Measurements from ENCODE around the gene SEC61G. TPM values are rescaled to one million over a fixed set of nuclear protein-coding genes. Genes with fewer than 3 reads are reported as not detected.

SEC61G gene
- total and polyA plus RNA-seq, 12 donors: 87.9 to 331 (median 160) TPM

DNA sequence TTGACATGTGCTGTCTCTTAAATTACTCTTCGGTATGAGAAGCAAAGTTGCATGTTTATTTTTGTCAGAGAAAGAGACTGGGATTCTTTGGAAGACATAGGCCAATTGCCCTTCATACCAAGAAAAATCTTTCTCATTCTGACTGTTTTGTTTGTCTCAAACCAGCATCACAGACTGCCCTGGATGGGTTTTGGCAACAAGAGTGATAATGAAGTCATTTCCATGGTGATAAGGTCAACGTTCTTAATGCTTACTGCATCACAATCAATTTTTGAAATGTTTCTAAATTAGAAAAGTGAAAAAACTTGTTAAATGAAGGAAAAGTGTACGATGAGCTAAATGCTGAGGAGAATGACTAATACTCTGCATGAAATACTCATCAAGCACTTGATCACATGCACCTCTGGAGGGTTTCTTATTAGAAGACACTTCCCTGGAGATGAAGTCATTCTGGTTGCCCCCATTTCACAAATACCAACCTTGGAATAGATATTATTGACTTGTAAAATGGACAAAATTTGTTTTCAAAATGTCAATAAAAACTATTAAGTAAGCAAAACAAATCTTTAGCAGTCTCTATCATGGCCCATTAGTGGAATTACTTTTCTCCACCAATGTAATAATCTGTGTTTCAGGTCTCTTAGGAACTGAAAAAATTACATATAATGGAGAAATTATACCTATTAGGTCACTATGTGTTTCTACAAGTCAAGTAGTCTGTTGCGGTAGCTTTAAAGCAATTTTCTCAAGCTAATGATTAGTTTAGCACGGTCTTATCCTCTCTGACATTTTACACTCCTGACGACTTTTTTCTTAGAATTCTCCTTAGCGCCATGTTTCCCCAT, 19.9 kb upstream of the SEC61G start:
- Histone ChIP-seq H3K9me3 (replicated peaks in 1 of 3) (no peaks in the 10 kb centered on the region), H3K4me3 (no peak overlapping the region), H3K4me1 (replicated peaks in 1 of 2) (peaks cover 0 to 2% of the 10 kb centered on the region in 2 donors), H3K36me3 (replicated peaks in 1 of 2) (no peaks in the 10 kb centered on the region), H3K27me3 (no peaks in the 10 kb centered on the region), H3K27ac (no peak overlapping the region)
- DNase-seq: no peak
- intact Hi-C loops (cut with DNase I): no loop called here
- TF ChIP-seq, protein P1, sequence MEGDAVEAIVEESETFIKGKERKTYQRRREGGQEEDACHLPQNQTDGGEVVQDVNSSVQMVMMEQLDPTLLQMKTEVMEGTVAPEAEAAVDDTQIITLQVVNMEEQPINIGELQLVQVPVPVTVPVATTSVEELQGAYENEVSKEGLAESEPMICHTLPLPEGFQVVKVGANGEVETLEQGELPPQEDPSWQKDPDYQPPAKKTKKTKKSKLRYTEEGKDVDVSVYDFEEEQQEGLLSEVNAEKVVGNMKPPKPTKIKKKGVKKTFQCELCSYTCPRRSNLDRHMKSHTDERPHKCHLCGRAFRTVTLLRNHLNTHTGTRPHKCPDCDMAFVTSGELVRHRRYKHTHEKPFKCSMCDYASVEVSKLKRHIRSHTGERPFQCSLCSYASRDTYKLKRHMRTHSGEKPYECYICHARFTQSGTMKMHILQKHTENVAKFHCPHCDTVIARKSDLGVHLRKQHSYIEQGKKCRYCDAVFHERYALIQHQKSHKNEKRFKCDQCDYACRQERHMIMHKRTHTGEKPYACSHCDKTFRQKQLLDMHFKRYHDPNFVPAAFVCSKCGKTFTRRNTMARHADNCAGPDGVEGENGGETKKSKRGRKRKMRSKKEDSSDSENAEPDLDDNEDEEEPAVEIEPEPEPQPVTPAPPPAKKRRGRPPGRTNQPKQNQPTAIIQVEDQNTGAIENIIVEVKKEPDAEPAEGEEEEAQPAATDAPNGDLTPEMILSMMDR (IDR thresholded peaks at IDR 0.05): no peak
- no peak for TF ChIP-seq POLR2A (IDR thresholded peaks at IDR 0.05)
- WGBS, 4 donors: 84 to 90% (median 85%) methylated on average over 7 of the region's 7 CpGs

DNA sequence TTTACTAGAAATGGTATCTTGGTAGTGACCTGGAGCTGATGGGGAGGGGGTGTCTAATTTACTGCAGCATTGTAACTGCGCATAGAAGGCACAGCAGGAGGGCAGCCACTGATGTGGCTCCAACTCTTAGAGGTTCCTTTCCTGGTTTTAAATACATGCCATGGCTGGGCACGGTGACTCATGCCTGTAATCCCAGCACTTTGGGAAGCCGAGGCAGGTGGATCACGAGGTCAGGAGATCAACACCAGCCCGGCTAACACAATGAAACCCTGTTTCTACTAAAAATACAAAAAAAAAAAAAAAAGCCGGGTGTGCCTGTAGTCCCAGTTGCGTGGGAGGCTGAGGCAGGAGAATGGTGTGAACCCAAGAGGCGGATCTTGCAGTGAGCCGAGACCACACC, 19.2 kb upstream of the SEC61G start:
- Histone ChIP-seq H3K27ac (no peak overlapping the region), H3K4me3 (no peak overlapping the region), H3K9me3 (replicated peaks in 1 of 3) (no peaks in the 10 kb centered on the region), H3K4me1 (replicated peaks in 1 of 2) (peaks cover 0 to 8% of the 10 kb centered on the region in 2 donors), H3K27me3 (no peaks in the 10 kb centered on the region), H3K36me3 (replicated peaks in 1 of 2) (no peaks in the 10 kb centered on the region)
- intact Hi-C loops (cut with DNase I): no loop called here
- no peak for DNase-seq
- TF ChIP-seq, protein P1 (IDR thresholded peaks at IDR 0.05): no peak
- TF ChIP-seq POLR2A (IDR thresholded peaks at IDR 0.05): no peak
- WGBS, 4 donors: 82 to 90% (median 87%) methylated on average over 7 to 9 of the region's 9 CpGs

DNA sequence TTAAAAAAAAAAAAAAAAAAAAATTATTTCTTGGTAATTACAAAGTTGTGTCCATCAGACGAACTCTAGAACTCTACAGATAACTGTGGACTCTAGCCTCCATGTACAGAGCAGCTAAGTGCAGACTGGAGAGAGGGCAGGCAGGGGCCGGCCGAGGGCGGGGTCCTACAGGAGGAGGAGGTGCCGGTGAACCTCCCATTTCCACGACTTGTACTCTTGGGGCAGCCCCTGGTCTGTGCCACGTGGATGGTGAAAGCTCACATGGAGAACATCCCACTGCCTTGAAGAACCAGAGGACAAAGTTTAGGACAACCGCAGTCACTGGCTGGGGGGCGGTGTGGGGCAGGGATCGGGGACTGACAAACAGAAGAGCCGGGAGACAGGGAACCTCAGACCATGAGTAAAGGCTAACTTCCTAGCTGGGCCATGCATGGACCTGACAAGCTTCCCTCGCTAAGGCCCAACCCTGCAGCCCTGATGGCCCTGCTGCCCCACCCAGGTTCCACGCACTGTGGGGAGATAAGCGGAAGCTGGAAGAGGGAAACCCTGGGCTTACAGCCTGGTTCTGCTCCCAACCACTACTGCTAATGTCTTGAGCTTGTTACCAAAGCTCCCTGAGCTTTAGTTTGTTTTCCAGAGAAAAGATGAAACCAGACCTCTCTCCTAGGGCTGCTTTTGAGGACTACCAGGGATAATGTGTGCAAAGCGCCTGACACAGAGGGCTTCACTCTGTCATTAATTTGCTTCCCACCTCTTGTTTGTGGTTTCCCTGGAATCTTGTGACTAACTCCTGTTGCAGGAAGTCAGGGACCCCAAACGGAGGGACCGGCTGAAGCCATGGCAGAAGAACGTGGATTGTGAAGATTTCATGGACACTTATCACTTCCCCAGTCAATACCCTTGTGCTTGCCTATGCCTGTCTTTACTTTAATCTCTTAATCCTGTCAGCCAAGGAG, 16.1 kb upstream of the SEC61G start:
- 90 to 93% (median 91%) methylated on average over 17 to 18 of the region's 18 CpGs for WGBS, 4 donors
- no peak for DNase-seq
- H3K27ac ChIP-seq: no peak overlapping the region
- H3K4me3 ChIP-seq: no peak overlapping the region
- no peaks in the 10 kb centered on the region for H3K27me3 ChIP-seq
- no peaks in the 10 kb centered on the region for H3K9me3 ChIP-seq (replicated peaks in 1 of 3)
- H3K36me3 ChIP-seq (replicated peaks in 1 of 2): no peaks in the 10 kb centered on the region
- H3K4me1 ChIP-seq (replicated peaks in 1 of 2): peaks cover 0 to 8% of the 10 kb centered on the region in 2 donors
- intact Hi-C loops (cut with DNase I): loop anchor here (2.0 kb wide), 1 partner anchor 480 kb away; no protein-coding TSS in a partner anchor
- TF ChIP-seq POLR2A (IDR thresholded peaks at IDR 0.05): no peak
- TF ChIP-seq, protein P1 (IDR thresholded peaks at IDR 0.05): no peak

Data from adrenal gland (tissue), 12 donors.